ENCODE measurements around the gene CCDC182. TPM values are rescaled to one million over a fixed set of nuclear protein-coding genes. Genes with fewer than 3 reads are reported as not detected.

Gene CCDC182
- total RNA-seq, 1 donor from 2014 or later, result not detected

- intact Hi-C loops (cut with micrococcal nuclease), result no loop called here
- Mint-ChIP-seq H3K27ac (no peak overlapping the region), H3K9me3 (no peaks in the 10 kb centered on the region), H3K4me1 (no peaks in the 10 kb centered on the region), H3K4me3 (no peak overlapping the region), H3K36me3 (ENCODE audit: low read depth) (no peaks in the 10 kb centered on the region), H3K27me3 (peaks cover 65% of the 10 kb centered on the region)
- DNase-seq, result no peak
Observed at GRCh38 chr17:57772774-57773173, 27.7 kb upstream of the CCDC182 start.

- no peaks in the 10 kb centered on the region for H3K36me3 Mint-ChIP-seq (ENCODE audit: low read depth)
- H3K27ac Mint-ChIP-seq, result no peak overlapping the region
- intact Hi-C loops (cut with micrococcal nuclease), result no loop called here
- no peaks in the 10 kb centered on the region for H3K9me3 Mint-ChIP-seq
- DNase-seq, result no peak
- no peaks in the 10 kb centered on the region for H3K4me1 Mint-ChIP-seq
- H3K27me3 Mint-ChIP-seq, result peaks cover 43% of the 10 kb centered on the region
- H3K4me3 Mint-ChIP-seq, result no peak overlapping the region
Observed at GRCh38 chr17:57767561-57767960, 22.5 kb upstream of the CCDC182 start.

GRCh38 chr17:57766318-57766943 lies 21.3 kb upstream of the CCDC182 start:
- no peaks in the 10 kb centered on the region for H3K4me1 Mint-ChIP-seq
- no peak overlapping the region for H3K27ac Mint-ChIP-seq
- no peak for DNase-seq
- no peaks in the 10 kb centered on the region for H3K36me3 Mint-ChIP-seq (ENCODE audit: low read depth)
- no peaks in the 10 kb centered on the region for H3K9me3 Mint-ChIP-seq
- intact Hi-C loops (cut with micrococcal nuclease), result no loop called here
- no peak overlapping the region for H3K4me3 Mint-ChIP-seq
- peaks cover 37% of the 10 kb centered on the region for H3K27me3 Mint-ChIP-seq

GRCh38 chr17:57762452-57763395 lies 17.6 kb upstream of the CCDC182 start:
- Mint-ChIP-seq H3K4me1 (no peaks in the 10 kb centered on the region), H3K27ac (no peak overlapping the region), H3K36me3 (ENCODE audit: low read depth) (no peaks in the 10 kb centered on the region), H3K4me3 (no peak overlapping the region), H3K9me3 (no peaks in the 10 kb centered on the region), H3K27me3 (peaks cover 17% of the 10 kb centered on the region)
- DNase-seq, result no peak
- intact Hi-C loops (cut with micrococcal nuclease), result no loop called here

GRCh38 chr17:57761887-57762286 lies 16.8 kb upstream of the CCDC182 start:
- no peaks in the 10 kb centered on the region for H3K4me1 Mint-ChIP-seq
- intact Hi-C loops (cut with micrococcal nuclease), result no loop called here

GRCh38 chr17:57760046-57760445 lies 14.9 kb upstream of the CCDC182 start:
- H3K4me3 Mint-ChIP-seq, result no peak overlapping the region
- intact Hi-C loops (cut with micrococcal nuclease), result no loop called here
- DNase-seq, result no peak
- no peaks in the 10 kb centered on the region for H3K4me1 Mint-ChIP-seq
- no peaks in the 10 kb centered on the region for H3K9me3 Mint-ChIP-seq
- peaks cover 9% of the 10 kb centered on the region for H3K27me3 Mint-ChIP-seq
- no peak overlapping the region for H3K27ac Mint-ChIP-seq
- no peaks in the 10 kb centered on the region for H3K36me3 Mint-ChIP-seq (ENCODE audit: low read depth)

More at GRCh38 chr17:57761887-57762286, 16.8 kb upstream of the CCDC182 start:
- no peak for DNase-seq
- no peak overlapping the region for H3K27ac Mint-ChIP-seq
- no peaks in the 10 kb centered on the region for H3K9me3 Mint-ChIP-seq
- H3K27me3 Mint-ChIP-seq, result peaks cover 13% of the 10 kb centered on the region
- H3K36me3 Mint-ChIP-seq (ENCODE audit: low read depth), result no peaks in the 10 kb centered on the region
- H3K4me3 Mint-ChIP-seq, result no peak overlapping the region

GRCh38 chr17:57758654-57759053 lies 13.6 kb upstream of the CCDC182 start:
- intact Hi-C loops (cut with micrococcal nuclease), result no loop called here
- Mint-ChIP-seq H3K4me1 (no peaks in the 10 kb centered on the region), H3K36me3 (ENCODE audit: low read depth) (no peaks in the 10 kb centered on the region), H3K27ac (no peak overlapping the region), H3K27me3 (peaks cover 9% of the 10 kb centered on the region), H3K9me3 (no peaks in the 10 kb centered on the region), H3K4me3 (no peak overlapping the region)
- no peak for DNase-seq

GRCh38 chr17:57757735-57758134 lies 12.6 kb upstream of the CCDC182 start:
- no peaks in the 10 kb centered on the region for H3K9me3 Mint-ChIP-seq
- no peak for DNase-seq
- H3K36me3 Mint-ChIP-seq (ENCODE audit: low read depth), result no peaks in the 10 kb centered on the region
- H3K27ac Mint-ChIP-seq, result no peak overlapping the region
- intact Hi-C loops (cut with micrococcal nuclease), result no loop called here
- H3K4me3 Mint-ChIP-seq, result no peak overlapping the region
- H3K4me1 Mint-ChIP-seq, result no peaks in the 10 kb centered on the region
- peaks cover 5% of the 10 kb centered on the region for H3K27me3 Mint-ChIP-seq

- Mint-ChIP-seq H3K9me3 (no peaks in the 10 kb centered on the region), H3K4me1 (no peaks in the 10 kb centered on the region), H3K27me3 (peaks cover 3% of the 10 kb centered on the region), H3K4me3 (no peak overlapping the region), H3K27ac (no peak overlapping the region), H3K36me3 (ENCODE audit: low read depth) (no peaks in the 10 kb centered on the region)
- no peak for DNase-seq
- intact Hi-C loops (cut with micrococcal nuclease), result no loop called here
Observed at GRCh38 chr17:57756951-57757350, 11.9 kb upstream of the CCDC182 start.

GRCh38 chr17:57755480-57756070 lies 10.5 kb upstream of the CCDC182 start:
- intact Hi-C loops (cut with micrococcal nuclease), result no loop called here
- H3K27me3 Mint-ChIP-seq, result no peaks in the 10 kb centered on the region
- no peak overlapping the region for H3K27ac Mint-ChIP-seq

GRCh38 chr17:57752031-57752905 lies 7.2 kb upstream of the CCDC182 start:
- Mint-ChIP-seq H3K4me3 (no peak overlapping the region), H3K27ac (no peak overlapping the region), H3K9me3 (no peaks in the 10 kb centered on the region), H3K4me1 (peaks cover 4% of the 10 kb centered on the region), H3K36me3 (ENCODE audit: low read depth) (no peaks in the 10 kb centered on the region), H3K27me3 (peaks cover 8% of the 10 kb centered on the region)
- no peak for DNase-seq
- intact Hi-C loops (cut with micrococcal nuclease), result no loop called here

More at GRCh38 chr17:57755480-57756070, 10.5 kb upstream of the CCDC182 start:
- Mint-ChIP-seq H3K4me1 (no peaks in the 10 kb centered on the region), H3K36me3 (ENCODE audit: low read depth) (no peaks in the 10 kb centered on the region), H3K4me3 (no peak overlapping the region), H3K9me3 (no peaks in the 10 kb centered on the region)
- DNase-seq, result no peak

- peaks cover 4% of the 10 kb centered on the region for H3K4me1 Mint-ChIP-seq
- peaks cover 13% of the 10 kb centered on the region for H3K27me3 Mint-ChIP-seq
- H3K4me3 Mint-ChIP-seq, result no peak overlapping the region
- intact Hi-C loops (cut with micrococcal nuclease), result no loop called here
- DNase-seq, result no peak
- H3K9me3 Mint-ChIP-seq, result no peaks in the 10 kb centered on the region
- H3K36me3 Mint-ChIP-seq (ENCODE audit: low read depth), result no peaks in the 10 kb centered on the region
- H3K27ac Mint-ChIP-seq, result no peak overlapping the region
Observed at GRCh38 chr17:57751348-57751971, 6.4 kb upstream of the CCDC182 start.

GRCh38 chr17:57750895-57751294 lies 5.8 kb upstream of the CCDC182 start:
- Mint-ChIP-seq H3K9me3 (no peaks in the 10 kb centered on the region), H3K27me3 (peaks cover 18% of the 10 kb centered on the region), H3K27ac (no peak overlapping the region), H3K36me3 (ENCODE audit: low read depth) (no peaks in the 10 kb centered on the region), H3K4me1 (peaks cover 4% of the 10 kb centered on the region), H3K4me3 (no peak overlapping the region)
- DNase-seq, result no peak
- intact Hi-C loops (cut with micrococcal nuclease), result no loop called here
